ENCODE data around the gene ACSS2. TPM values are rescaled to one million over a fixed set of nuclear protein-coding genes. Genes with fewer than 3 reads are reported as not detected.

The ACSS2 gene
- total RNA-seq, 4 donors from 2014 or later = 34.8 to 90.7 (median 62.8) TPM

DNA sequence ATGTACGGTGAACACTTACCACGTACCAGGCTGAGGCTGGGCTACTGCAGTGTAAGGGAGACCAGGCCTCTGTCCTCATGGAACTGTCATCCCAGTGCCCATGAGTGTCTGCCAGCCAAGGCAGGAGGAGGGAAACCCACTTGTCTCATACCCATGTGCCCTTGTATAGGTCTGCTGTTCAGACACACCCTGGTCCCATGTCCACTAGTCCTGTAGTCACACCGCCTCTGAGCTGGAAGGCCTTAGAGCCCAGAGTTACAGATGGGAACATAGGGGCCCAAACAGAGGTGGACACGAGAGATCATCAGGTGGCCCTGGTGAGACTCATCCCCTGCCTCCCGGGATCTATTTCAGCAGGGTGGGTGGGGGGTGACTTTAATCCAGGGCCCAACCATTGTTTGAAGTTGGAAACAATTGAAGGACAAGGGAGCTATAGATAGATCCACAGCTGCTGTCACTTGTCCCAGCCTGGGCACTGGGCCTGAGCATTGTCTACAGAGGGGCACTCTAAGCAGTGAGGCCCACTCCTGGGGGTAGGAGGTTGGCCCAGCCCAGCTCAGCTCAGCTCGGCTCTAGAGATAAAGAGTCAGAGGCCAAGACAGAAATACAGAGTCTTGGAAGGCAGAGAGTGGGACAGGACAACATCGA is 93.9 kb downstream of the ACSS2 start:
- TF ChIP-seq EP300 (IDR thresholded peaks at IDR 0.05) (no peak), CTCF (IDR thresholded peaks at IDR 0.05) (no peak), POLR2A (IDR thresholded peaks at IDR 0.05; ENCODE audit: low read depth) (no peak), POLR2AphosphoS5 (IDR thresholded peaks at IDR 0.05) (no peak)
- no peak overlapping the region for H3K4me3 ChIP-seq
- H3K27ac ChIP-seq (replicated peaks in 1 of 4) = no peak overlapping the region
- H3K4me1 ChIP-seq = peaks cover 0 to 5% (median 0%) of the 10 kb centered on the region in 4 donors
- H3K27me3 ChIP-seq = no peaks in the 10 kb centered on the region
- intact Hi-C loops (cut with DNase I) = no loop called here
- no peak for DNase-seq (ENCODE audit: extremely low spot score)
- 95% methylated on average over 6 of the region's 7 CpGs for WGBS
- no peaks in the 10 kb centered on the region for H3K36me3 ChIP-seq
- no peaks in the 10 kb centered on the region for H3K9me3 ChIP-seq

DNA sequence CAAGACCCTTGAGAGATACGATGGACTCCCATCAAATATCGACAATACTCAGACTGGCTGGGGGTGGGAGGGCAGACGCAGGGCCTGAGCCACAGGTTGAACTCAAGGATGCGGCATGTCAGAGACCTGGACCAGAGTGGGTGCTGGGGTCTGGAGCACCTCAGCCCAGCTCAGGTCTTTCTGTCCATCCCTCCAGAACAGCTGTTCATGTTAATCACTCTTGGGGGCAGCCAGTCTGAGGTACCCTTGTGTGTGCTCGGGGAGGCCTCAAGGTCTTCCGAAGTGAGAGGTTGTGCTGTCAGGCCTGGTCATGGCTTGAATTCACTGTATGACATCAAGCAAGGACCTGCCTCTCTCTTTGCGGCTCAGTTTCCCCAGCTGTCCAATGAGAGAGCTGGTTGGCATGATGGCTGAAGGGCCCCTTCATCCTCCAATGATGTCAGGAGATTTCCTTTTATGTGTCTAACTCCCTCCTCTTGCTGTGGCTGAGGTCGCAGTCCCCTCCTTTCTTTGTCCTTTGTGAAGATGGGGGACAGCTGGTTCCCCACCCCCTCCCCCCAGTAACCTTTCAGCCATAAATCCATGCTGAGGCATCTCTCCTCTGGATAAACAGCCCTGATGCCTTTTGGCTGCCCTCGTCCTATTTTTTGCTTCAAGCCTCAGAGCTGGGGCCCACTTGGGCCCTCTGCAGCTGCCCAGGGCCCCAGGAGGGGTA is 94.6 kb downstream of the ACSS2 start:
- TF ChIP-seq POLR2A (IDR thresholded peaks at IDR 0.05; ENCODE audit: low read depth) (no peak), CTCF (IDR thresholded peaks at IDR 0.05) (no peak), POLR2AphosphoS5 (IDR thresholded peaks at IDR 0.05) (no peak), EP300 (IDR thresholded peaks at IDR 0.05) (no peak)
- peaks cover 0 to 5% (median 0%) of the 10 kb centered on the region in 4 donors for H3K4me1 ChIP-seq
- H3K9me3 ChIP-seq = no peaks in the 10 kb centered on the region
- no peak overlapping the region for H3K27ac ChIP-seq (replicated peaks in 1 of 4)
- DNase-seq (ENCODE audit: extremely low spot score) = no peak
- no peak overlapping the region for H3K4me3 ChIP-seq
- H3K36me3 ChIP-seq = no peaks in the 10 kb centered on the region
- 90% methylated on average over 9 of the region's 9 CpGs for WGBS
- no peaks in the 10 kb centered on the region for H3K27me3 ChIP-seq
- intact Hi-C loops (cut with DNase I) = no loop called here

- H3K36me3 ChIP-seq = no peaks in the 10 kb centered on the region
- no peaks in the 10 kb centered on the region for H3K9me3 ChIP-seq
- DNase-seq (ENCODE audit: extremely low spot score) = no peak
- TF ChIP-seq EP300 (IDR thresholded peaks at IDR 0.05) (no peak), CTCF (IDR thresholded peaks at IDR 0.05) (no peak), POLR2A (IDR thresholded peaks at IDR 0.05; ENCODE audit: low read depth) (no peak), POLR2AphosphoS5 (IDR thresholded peaks at IDR 0.05) (no peak)
- H3K4me1 ChIP-seq = peaks cover 0 to 5% (median 0%) of the 10 kb centered on the region in 4 donors
- intact Hi-C loops (cut with DNase I) = no loop called here
- no peak overlapping the region for H3K27ac ChIP-seq (replicated peaks in 1 of 4)
- no peak overlapping the region for H3K4me3 ChIP-seq
- H3K27me3 ChIP-seq = no peaks in the 10 kb centered on the region
- WGBS = 80% methylated on average over 10 of the region's 10 CpGs
Observed at GRCh38 chr20:34971561-34972235, 95.3 kb downstream of the ACSS2 start.

- 76% methylated on average over 4 of the region's 4 CpGs for WGBS
- H3K9me3 ChIP-seq = no peaks in the 10 kb centered on the region
- H3K36me3 ChIP-seq = no peaks in the 10 kb centered on the region
- DNase-seq (ENCODE audit: extremely low spot score) = no peak
- intact Hi-C loops (cut with DNase I) = no loop called here
- H3K27me3 ChIP-seq = peaks cover 0 to under 1% (median 0%) of the 10 kb centered on the region in 4 donors
- no peaks in the 10 kb centered on the region for H3K4me1 ChIP-seq
- no peak overlapping the region for H3K4me3 ChIP-seq
- no peak overlapping the region for H3K27ac ChIP-seq (replicated peaks in 1 of 4)
- TF ChIP-seq POLR2AphosphoS5 (IDR thresholded peaks at IDR 0.05) (no peak), EP300 (IDR thresholded peaks at IDR 0.05) (no peak), CTCF (IDR thresholded peaks at IDR 0.05) (no peak), POLR2A (IDR thresholded peaks at IDR 0.05; ENCODE audit: low read depth) (no peak)
Observed at GRCh38 chr20:34974246-34974645, 97.8 kb downstream of the ACSS2 start.
